ENCODE measurements around the gene TPX2. TPM values are rescaled to one million over a fixed set of nuclear protein-coding genes. Genes with fewer than 3 reads are reported as not detected.

TPX2 gene, protein sequence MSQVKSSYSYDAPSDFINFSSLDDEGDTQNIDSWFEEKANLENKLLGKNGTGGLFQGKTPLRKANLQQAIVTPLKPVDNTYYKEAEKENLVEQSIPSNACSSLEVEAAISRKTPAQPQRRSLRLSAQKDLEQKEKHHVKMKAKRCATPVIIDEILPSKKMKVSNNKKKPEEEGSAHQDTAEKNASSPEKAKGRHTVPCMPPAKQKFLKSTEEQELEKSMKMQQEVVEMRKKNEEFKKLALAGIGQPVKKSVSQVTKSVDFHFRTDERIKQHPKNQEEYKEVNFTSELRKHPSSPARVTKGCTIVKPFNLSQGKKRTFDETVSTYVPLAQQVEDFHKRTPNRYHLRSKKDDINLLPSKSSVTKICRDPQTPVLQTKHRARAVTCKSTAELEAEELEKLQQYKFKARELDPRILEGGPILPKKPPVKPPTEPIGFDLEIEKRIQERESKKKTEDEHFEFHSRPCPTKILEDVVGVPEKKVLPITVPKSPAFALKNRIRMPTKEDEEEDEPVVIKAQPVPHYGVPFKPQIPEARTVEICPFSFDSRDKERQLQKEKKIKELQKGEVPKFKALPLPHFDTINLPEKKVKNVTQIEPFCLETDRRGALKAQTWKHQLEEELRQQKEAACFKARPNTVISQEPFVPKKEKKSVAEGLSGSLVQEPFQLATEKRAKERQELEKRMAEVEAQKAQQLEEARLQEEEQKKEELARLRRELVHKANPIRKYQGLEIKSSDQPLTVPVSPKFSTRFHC
- 123 TPM for polyA plus RNA-seq (2013, experiment 1 of 4)
- polyA plus RNA-seq (2013, experiment 2 of 4) = 108 TPM
- 120 TPM for polyA plus RNA-seq (2013, experiment 3 of 4)
- 121 TPM for polyA plus RNA-seq (2013, experiment 4 of 4)

DNA sequence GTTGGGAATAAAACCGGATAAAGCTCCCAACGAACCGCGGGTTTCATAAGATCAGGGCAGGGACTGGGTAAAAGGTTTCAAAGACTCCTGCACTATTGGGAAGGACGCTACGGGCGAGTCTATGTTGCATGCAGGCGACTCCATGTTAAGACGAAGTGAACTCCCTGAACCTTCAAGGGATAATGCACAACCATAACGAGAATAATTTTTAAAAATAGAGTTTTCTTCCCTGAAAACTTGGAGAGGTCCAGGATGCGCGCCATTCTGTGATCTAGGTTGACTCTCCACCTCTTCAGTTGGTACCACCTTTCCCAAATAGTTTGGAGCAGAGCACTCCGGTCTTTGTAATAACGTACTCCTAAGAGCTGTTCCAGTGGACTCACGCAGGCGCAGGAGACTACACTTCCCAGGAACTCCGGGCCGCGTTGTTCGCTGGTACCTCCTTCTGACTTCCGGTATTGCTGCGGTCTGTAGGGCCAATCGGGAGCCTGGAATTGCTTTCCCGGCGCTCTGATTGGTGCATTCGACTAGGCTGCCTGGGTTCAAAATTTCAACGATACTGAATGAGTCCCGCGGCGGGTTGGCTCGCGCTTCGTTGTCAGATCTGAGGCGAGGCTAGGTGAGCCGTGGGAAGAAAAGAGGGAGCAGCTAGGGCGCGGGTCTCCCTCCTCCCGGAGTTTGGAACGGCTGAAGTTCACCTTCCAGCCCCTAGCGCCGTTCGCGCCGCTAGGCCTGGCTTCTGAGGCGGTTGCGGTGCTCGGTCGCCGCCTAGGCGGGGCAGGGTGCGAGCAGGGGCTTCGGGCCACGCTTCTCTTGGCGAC, at the start of gene TPX2:
Gene TPX2, plus strand, starts transcription at position 562 of the 821 bp plus-strand sequence. CDS start 18,187 bp downstream, outside the sequence.
- Histone ChIP-seq H3K27ac (ENCODE audit: insufficient read depth, low read depth, low read length, poor library complexity, severe bottlenecking) (no peak within 1 kb of the TSS), H3K4me3 (ENCODE audit: insufficient read depth, low read depth, low read length) (peak within 1 kb of the TSS; percentile 58), H3K36me3 (ENCODE audit: control insufficient read depth, insufficient read depth, low read length) (peaks cover 5% of the 10 kb centered on the region), H3K4me1 (ENCODE audit: control insufficient read depth, insufficient read depth, low read length) (peaks cover 4% of the 10 kb centered on the region), H3K9me3 (ENCODE audit: control insufficient read depth, low read length) (no peaks in the 10 kb centered on the region), H3K27me3 (ENCODE audit: control insufficient read depth, insufficient read depth, low read length, poor library complexity, severe bottlenecking) (no peaks in the 10 kb centered on the region)
- WGBS, 2 experiments = 1% methylated on average over 54 of the region's 54 CpGs

DNA sequence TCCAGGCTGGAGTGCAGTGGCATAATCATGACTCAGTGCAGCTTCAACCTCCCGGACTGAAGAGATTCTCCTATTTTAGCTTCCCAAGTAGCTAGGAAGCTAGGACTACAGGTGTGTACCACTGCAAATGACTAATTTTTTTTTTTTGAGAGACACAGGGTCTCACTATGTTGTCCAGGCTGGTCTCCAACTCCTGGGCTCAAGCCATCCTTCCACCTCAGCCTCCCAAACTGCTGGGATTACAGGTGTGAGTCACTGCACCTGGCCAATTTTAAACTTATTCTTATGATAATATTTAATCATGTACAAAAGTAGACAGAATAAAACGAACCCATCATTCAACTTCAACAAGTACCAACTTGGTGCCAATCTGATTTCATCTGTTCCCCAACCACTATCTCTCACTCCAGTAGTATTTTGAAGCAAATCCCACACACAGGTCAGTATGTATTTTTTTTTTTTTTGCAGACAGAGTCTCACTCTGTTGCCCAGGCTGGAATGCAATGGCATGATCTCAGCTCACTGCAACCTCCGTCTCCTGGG, 48.9 kb upstream of the TPX2 start:
- WGBS, 2 experiments = 87 to 96% methylated on average over 3 of the region's 3 CpGs
- peaks cover 7% of the 10 kb centered on the region for H3K4me1 ChIP-seq (ENCODE audit: control insufficient read depth, insufficient read depth, low read length)
- H3K27me3 ChIP-seq (ENCODE audit: control insufficient read depth, insufficient read depth, low read length, poor library complexity, severe bottlenecking) = no peaks in the 10 kb centered on the region
- no peaks in the 10 kb centered on the region for H3K9me3 ChIP-seq (ENCODE audit: control insufficient read depth, low read length)
- H3K4me3 ChIP-seq (ENCODE audit: insufficient read depth, low read depth, low read length) = no peak overlapping the region
- H3K36me3 ChIP-seq (ENCODE audit: control insufficient read depth, insufficient read depth, low read length) = no peaks in the 10 kb centered on the region
- no peak overlapping the region for H3K27ac ChIP-seq (ENCODE audit: insufficient read depth, low read depth, low read length, poor library complexity, severe bottlenecking)

DNA sequence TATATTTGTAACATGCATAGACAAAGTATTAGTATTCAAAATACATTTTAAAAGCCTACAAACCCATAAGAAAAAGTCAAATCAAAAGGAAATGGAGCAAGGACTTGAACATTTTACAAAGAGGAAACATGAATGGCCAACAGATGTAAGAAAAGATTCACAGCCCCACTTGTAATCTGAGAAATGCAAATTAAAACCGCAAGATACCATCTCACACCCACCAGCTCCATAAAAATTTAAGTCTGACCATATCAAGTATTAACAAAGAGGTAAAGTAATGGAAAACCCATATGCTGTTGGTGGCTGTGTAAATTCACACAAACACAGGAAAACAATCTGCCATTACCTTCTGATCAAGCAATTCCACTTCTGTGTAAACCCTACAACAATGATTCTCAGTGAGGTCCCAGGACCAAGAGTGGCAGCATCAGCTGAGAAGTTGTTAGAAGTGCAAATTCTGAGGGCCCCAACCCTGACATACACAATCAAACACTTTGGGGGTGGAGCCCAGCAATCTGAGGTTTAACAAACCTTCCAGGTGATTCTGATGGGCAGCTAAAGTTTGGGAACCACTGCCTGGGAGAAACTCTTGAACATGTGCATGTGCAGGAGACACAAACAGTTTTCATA, 47.3 kb upstream of the TPX2 start:
- H3K27ac ChIP-seq (ENCODE audit: insufficient read depth, low read depth, low read length, poor library complexity, severe bottlenecking) = no peak overlapping the region
- no peak overlapping the region for H3K4me3 ChIP-seq (ENCODE audit: insufficient read depth, low read depth, low read length)
- 80% methylated on average over 1 of the region's 1 CpG; no CpG with 5 or more reads in 1 of the 2 experiments for WGBS, 2 experiments
- H3K4me1 ChIP-seq (ENCODE audit: control insufficient read depth, insufficient read depth, low read length) = peaks cover 7% of the 10 kb centered on the region
- H3K27me3 ChIP-seq (ENCODE audit: control insufficient read depth, insufficient read depth, low read length, poor library complexity, severe bottlenecking) = no peaks in the 10 kb centered on the region
- no peaks in the 10 kb centered on the region for H3K9me3 ChIP-seq (ENCODE audit: control insufficient read depth, low read length)
- peaks cover 3% of the 10 kb centered on the region for H3K36me3 ChIP-seq (ENCODE audit: control insufficient read depth, insufficient read depth, low read length)

DNA sequence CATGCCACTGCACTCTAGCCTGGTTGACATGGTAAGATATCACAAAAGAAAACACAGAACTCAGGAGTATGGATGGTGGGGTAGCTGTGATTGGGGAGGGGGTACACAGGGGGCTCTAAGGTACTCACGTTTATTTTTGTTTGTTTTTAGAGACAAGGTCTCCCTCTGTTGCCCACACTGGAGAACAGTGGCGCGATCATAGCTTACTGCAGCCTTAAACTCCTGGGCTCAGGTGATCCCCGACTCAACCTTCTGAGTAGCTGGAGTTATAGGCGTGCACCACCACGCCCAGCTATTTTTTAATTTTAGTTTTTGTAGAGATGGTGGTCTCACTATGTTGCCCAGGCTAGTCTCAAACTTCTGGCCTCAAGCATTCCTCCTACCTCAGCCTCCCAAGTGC, 45.7 kb upstream of the TPX2 start:
- Histone ChIP-seq H3K4me3 (ENCODE audit: insufficient read depth, low read depth, low read length) (no peak overlapping the region), H3K27ac (ENCODE audit: insufficient read depth, low read depth, low read length, poor library complexity, severe bottlenecking) (no peak overlapping the region), H3K36me3 (ENCODE audit: control insufficient read depth, insufficient read depth, low read length) (peaks cover 3% of the 10 kb centered on the region), H3K9me3 (ENCODE audit: control insufficient read depth, low read length) (no peaks in the 10 kb centered on the region), H3K27me3 (ENCODE audit: control insufficient read depth, insufficient read depth, low read length, poor library complexity, severe bottlenecking) (no peaks in the 10 kb centered on the region), H3K4me1 (ENCODE audit: control insufficient read depth, insufficient read depth, low read length) (peaks cover 7% of the 10 kb centered on the region)
- 81 to 86% methylated on average over 6 of the region's 6 CpGs for WGBS, 2 experiments

DNA sequence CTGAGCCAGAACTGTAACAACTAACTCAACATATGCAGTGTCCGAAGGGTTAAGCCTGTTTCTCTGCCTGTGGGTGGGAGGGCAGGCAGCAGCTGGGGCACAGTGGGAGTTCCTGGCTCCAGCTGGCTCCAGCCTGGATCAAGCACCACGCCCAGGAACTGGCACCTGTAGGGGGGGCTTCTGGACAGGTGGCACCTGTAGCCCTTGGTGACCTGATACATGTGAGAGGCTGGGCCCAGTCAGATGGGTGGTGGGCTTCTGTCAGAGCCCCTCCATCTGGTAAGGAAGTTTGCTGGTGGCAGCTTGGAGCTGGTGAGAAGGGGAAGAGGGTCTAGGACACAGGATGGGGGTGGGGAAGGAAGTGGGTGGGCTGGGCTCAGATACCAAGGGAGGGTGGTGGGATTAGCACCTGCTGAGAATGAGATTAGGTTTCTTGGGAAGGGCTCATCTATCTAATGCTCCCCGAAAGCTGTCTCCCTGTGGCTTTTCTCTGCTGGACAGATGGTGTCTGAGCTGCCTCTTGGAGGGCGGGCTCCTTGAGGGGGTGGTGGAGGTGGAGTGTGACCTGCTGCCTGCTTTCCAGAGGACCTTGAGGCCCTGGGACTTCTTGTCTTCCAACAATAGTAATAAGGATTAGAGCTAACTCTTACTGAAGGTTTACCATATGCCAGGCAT, 45.0 kb upstream of the TPX2 start:
- H3K9me3 ChIP-seq (ENCODE audit: control insufficient read depth, low read length) = no peaks in the 10 kb centered on the region
- no peaks in the 10 kb centered on the region for H3K27me3 ChIP-seq (ENCODE audit: control insufficient read depth, insufficient read depth, low read length, poor library complexity, severe bottlenecking)
- H3K4me1 ChIP-seq (ENCODE audit: control insufficient read depth, insufficient read depth, low read length) = peaks cover 7% of the 10 kb centered on the region
- H3K36me3 ChIP-seq (ENCODE audit: control insufficient read depth, insufficient read depth, low read length) = peaks cover 3% of the 10 kb centered on the region
- peak overlapping the region; percentile 9 for H3K27ac ChIP-seq (ENCODE audit: insufficient read depth, low read depth, low read length, poor library complexity, severe bottlenecking)
- H3K4me3 ChIP-seq (ENCODE audit: insufficient read depth, low read depth, low read length) = no peak overlapping the region
- WGBS, 2 experiments = 31 to 43% methylated on average over 4 of the region's 4 CpGs

DNA sequence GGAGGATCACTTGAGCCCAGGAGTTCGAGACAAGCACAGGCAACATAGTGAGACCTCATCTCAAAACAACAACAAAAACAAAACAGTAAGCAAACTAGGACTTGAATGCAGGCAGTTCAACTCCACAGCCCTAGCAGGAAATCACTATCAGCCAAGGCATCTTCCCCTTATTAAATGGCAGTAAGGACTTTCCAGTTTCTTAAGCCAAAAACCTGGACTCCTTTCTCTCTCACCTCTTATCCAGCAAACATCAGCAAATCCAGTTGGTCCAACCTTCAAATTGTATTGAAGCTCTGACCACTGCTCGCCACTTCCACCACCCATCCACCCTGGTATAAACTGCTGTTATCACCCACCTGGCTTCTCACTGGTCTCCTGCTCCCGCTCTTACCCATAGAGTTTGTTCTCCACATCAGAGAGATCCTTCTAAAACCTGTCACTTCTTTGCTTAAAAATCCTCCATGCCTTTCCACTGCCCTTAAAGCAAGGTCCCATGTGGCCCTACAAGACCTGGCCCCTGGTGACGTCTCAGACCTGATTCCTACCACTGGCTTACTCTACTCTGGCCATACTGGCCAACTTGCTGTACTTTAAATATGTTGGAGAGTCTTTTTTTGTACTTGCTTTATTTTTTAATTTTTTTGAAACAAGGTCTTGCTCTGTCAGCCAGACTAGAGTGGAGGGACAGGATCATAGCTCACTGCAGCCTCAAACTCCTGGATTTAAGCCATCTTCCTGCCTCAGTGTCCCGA, 44.1 kb upstream of the TPX2 start:
- H3K27me3 ChIP-seq (ENCODE audit: control insufficient read depth, insufficient read depth, low read length, poor library complexity, severe bottlenecking) = no peaks in the 10 kb centered on the region
- no peak overlapping the region for H3K27ac ChIP-seq (ENCODE audit: insufficient read depth, low read depth, low read length, poor library complexity, severe bottlenecking)
- H3K4me1 ChIP-seq (ENCODE audit: control insufficient read depth, insufficient read depth, low read length) = peaks cover 7% of the 10 kb centered on the region
- H3K36me3 ChIP-seq (ENCODE audit: control insufficient read depth, insufficient read depth, low read length) = peaks cover 3% of the 10 kb centered on the region
- H3K9me3 ChIP-seq (ENCODE audit: control insufficient read depth, low read length) = no peaks in the 10 kb centered on the region
- no peak overlapping the region for H3K4me3 ChIP-seq (ENCODE audit: insufficient read depth, low read depth, low read length)
- WGBS, 2 experiments = 88 to 93% methylated on average over 5 of the region's 5 CpGs

DNA sequence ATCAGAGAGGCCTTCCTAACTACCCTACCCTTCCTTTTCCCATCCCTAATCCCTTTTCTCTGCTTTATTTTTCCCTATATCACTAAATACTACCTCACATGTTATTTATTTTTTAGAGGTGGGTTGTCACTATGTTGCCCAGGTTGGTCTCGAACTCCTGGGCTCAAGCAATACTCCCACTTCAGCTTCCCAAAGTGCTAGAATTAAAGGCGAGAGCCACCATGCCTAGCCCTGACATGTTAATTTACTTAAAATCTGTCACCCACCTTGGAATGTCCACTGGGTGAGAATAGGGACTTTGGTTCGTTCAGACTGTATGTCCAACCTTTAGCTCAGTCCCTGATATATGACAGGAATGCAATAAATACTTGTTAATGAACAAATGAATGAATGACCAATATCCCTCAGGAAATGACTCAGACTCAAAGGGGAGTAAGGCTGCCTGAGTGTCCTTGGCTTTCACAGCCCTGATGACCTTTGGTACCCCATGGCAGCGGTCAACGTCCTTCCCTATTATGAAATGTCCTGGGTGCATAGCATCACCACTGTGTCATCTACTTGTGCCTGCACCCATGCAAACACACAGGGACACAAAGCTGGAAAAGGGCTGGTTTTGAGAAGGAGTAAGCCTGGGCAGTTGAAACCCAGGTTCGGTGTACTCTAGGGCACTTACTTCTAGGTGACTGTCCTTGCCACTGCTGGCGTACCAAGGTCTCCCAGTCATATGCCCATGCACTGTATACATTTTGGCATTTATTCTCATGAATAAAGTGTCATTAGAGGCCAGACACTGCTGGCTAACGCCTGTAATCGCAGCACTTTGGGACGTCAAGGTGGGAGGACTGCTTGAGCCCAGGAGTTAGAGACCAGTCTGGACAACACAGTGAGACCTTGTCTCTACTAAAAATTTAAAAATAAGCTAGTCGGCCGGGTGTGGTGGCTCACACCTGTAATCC, 43.0 kb upstream of the TPX2 start:
- 93 to 96% methylated on average over 12 of the region's 12 CpGs for WGBS, 2 experiments
- Histone ChIP-seq H3K27me3 (ENCODE audit: control insufficient read depth, insufficient read depth, low read length, poor library complexity, severe bottlenecking) (no peaks in the 10 kb centered on the region), H3K4me3 (ENCODE audit: insufficient read depth, low read depth, low read length) (no peak overlapping the region), H3K36me3 (ENCODE audit: control insufficient read depth, insufficient read depth, low read length) (peaks cover 3% of the 10 kb centered on the region), H3K27ac (ENCODE audit: insufficient read depth, low read depth, low read length, poor library complexity, severe bottlenecking) (no peak overlapping the region), H3K4me1 (ENCODE audit: control insufficient read depth, insufficient read depth, low read length) (peaks cover 7% of the 10 kb centered on the region), H3K9me3 (ENCODE audit: control insufficient read depth, low read length) (no peaks in the 10 kb centered on the region)

DNA sequence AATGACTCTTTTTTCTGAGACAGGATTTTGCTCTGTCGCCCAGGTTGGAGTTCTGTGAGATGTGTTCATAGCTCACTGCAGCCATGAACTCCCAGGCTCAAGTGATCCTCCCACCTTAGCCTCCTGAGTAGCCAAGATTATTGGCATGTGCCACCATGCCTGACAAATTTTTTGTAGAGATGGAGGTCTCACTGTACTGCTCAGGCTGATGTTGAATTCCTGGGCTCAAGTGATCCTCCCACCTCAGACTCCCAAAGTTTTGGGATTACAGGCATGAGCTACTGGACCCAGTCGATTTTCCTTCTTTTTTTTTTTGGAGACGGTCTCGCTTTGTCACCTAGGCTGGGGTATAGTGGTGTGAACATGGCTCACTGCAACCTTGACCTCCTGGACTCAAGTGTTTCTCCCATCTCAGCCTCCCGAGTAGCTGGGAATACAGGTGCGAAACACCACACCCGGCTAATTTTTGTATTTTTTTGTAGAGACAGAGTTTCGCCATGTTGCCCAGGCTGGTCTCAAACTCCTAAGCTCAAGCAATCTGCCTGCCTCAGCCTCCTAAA, 40.8 kb upstream of the TPX2 start:
- WGBS, 2 experiments = 91 to 93% methylated on average over 8 of the region's 8 CpGs
- H3K27me3 ChIP-seq (ENCODE audit: control insufficient read depth, insufficient read depth, low read length, poor library complexity, severe bottlenecking) = no peaks in the 10 kb centered on the region
- peaks cover 7% of the 10 kb centered on the region for H3K4me1 ChIP-seq (ENCODE audit: control insufficient read depth, insufficient read depth, low read length)
- H3K27ac ChIP-seq (ENCODE audit: insufficient read depth, low read depth, low read length, poor library complexity, severe bottlenecking) = no peak overlapping the region
- H3K9me3 ChIP-seq (ENCODE audit: control insufficient read depth, low read length) = no peaks in the 10 kb centered on the region
- H3K4me3 ChIP-seq (ENCODE audit: insufficient read depth, low read depth, low read length) = no peak overlapping the region
- peaks cover 3% of the 10 kb centered on the region for H3K36me3 ChIP-seq (ENCODE audit: control insufficient read depth, insufficient read depth, low read length)
